Ramos (cell line): ENCODE measurements around the gene MAPK1IP1L.
"Not testable (repeated sequence)": the region's sequence is repeated elsewhere in the genome, so short reads cannot be mapped to it uniquely, and the experiment has no call there.

Source experiments
- in situ Hi-C: fragments of 300-500 bp; cut with MboI; formaldehyde crosslinking; loops from one replicate; pipeline ENCODE4 v1.14.3; 2022; ENCODE audit warnings: low sequenced_read_pairs; ENCODE audit not compliant: unreplicated experiment

Gene MAPK1IP1L

DNA sequence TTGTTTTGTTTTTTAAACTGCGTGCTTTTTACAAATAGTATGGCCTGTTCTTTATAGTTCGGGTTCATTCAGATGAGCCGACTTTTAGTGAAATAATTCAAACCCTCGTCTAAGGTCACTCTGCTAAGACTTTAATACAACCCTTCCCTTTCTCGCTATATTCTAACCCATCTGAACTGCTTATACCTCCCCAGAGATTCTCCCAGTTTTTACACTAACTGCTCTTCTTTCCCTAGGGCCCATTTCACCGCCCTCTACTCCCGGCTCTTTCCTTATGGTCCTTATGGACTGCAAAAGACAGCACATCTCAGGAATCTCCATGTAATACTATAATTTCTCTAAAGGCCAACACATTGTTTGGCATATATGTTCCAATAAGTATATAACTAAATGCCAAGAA lies 2.1 kb downstream of the MAPK1IP1L start:
- in situ Hi-C loops: no loop called here

DNA sequence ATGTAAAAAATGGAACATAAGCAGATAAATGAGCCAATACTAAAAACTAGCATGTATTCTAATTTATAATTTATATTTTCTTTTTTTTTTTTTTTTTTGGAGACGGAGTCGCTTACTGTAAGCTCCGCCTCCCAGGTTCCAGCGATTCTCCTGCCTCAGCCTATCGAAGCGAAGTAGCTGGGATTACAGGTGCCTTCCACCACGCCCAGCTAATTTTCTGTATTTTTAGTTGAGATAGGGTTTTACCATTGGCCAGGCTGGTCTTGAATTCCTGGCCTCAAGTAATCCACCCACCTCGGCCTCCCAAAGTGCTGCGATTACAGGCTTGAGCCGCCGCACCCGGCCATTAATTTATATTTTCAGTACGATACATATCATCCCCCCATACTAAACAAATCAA lies 2.7 kb downstream of the MAPK1IP1L start:
- in situ Hi-C loops: no loop called here

DNA sequence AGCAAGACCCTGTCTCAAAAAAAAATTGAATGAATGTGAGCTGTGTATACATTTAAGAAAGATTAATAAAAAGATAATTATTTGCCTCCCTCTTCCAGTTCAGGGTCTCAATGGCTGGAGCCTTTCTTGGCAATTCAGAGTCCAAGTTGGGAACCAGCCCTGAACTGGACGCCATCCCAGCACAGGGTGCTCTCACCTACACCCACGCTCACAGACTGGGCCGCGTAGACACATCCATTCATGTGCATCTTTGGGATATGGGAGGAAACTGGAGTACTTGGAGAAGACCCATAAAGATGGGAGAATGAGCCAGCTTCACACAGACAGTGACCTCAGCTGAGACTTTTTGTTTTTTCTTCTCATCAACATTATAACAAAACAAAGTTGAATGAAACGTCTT lies 6.5 kb downstream of the MAPK1IP1L start:
- in situ Hi-C loops: no loop called here

DNA sequence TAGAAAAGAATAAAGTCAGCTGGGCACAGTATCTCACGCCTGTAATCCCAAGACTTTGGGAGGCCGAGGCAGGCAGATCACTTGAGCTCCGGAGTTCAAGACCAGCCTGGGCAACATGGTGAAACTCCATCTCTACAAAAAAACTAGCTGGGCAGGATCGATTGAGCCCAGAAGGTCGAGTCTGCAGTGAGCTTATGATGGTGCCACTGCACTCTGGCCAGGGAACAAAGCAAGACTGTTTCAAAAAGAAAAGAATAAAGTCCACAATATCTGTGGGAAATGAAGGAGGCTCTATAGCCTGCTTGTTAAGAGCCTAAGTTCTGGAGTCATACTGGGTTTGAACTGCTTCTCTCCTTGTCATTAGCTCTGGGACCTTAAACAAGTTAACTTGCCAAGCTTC lies 7.9 kb downstream of the MAPK1IP1L start:
- in situ Hi-C loops: no loop called here

DNA sequence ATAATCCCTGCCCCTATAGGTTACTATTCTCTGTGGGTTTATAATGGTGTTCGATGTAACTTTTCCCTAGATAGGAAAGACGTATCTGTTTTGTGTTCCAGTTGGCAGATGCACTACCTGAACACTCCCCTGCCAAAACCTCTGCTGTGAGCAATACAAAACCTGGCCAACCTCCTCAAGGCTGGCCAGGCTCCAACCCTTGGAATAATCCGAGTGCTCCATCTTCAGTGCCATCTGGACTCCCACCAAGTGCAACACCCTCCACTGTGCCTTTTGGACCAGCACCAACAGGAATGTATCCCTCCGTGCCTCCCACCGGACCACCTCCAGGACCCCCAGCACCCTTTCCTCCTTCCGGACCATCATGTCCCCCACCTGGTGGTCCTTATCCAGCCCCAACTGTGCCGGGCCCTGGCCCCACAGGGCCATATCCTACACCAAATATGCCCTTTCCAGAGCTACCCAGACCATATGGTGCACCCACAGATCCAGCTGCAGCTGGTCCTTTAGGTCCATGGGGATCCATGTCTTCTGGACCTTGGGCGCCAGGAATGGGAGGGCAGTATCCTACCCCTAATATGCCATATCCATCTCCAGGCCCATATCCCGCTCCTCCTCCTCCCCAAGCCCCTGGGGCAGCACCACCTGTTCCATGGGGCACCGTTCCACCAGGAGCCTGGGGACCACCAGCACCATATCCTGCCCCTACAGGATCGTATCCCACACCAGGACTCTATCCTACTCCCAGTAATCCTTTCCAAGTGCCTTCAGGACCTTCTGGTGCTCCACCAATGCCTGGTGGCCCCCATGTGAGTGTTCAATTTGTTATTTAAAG lies 11.3 kb downstream of the MAPK1IP1L start:
- in situ Hi-C loops: no loop called here

DNA sequence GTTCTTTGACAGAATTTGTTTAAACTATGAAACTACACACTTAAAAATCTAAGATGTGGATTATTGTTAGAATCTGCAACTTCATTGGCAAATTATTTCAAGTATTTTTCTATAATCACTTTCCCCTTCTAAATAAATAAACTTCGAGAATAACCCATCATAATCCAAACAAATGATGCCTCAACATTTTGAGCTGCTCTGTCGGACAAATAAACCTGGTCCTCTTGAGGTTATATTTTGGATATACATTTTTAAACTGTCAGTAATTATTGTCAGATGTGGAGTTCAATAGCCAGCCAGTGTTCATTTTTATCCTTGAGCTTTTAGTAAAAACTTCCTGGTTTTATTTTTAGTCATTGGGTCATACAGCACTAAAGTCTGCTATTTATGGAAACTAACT lies 13.4 kb downstream of the MAPK1IP1L start:
- in situ Hi-C loops: not testable (repeated sequence)

DNA sequence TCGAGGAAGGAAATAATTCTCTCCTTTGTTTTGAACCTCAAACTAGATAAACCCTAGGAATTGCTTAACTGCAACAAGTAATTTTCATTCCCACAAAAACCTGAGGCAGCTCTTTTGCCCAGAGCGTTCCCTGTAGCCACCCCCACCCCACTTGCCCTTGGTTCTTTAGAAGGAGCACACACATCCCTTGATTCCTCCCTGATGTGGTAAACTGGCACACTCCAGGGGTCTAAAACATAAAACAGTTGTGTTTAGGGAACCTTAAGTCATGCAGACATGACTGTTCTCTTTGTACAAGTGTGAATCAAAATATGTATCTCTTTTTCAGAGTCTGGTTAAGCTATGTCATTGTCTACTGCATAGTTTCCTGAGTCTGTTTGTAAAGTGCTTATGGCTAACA lies 14.0 kb downstream of the MAPK1IP1L start:
- in situ Hi-C loops: no loop called here

DNA sequence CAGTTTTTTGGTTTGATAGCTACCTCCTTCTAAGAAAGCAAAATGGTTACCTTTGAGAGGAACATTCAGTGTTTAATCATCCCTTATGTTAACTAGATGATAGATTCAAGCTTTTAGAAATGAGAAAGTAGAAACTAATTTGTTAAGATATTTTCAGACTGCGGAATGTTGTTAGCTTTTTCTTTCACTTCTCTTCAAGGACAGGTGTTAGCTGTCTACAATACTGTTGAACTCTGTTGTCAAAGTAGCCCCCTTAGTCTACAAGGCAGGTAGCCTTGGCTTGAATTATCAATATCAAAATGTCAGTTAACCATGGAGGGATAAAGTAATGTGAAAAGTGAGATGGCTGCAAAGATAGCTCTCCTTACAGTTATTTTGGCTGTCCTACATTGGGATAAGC lies 14.8 kb downstream of the MAPK1IP1L start:
- in situ Hi-C loops: no loop called here

DNA sequence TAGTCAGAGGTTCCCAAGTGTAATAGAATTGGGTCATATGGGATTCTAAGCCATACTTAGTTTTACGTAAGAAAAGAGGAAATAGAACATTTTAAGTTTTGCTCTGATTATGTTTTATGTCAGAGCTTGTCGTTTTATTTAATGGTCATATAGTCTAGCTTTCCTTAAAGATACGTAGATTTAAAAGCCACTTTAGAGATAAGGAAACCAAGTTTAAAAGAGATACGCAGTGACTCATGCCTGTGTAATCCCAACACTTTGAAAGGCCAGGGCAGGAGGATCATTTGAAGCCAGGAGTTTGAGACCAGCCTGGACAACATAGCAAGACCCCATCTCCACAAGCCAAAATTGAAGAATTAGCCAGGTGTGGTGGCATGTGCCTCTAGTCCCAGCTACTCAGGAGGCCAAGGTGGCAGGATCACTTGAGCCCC lies 19.5 kb downstream of the MAPK1IP1L start:
- in situ Hi-C loops: no loop called here

DNA sequence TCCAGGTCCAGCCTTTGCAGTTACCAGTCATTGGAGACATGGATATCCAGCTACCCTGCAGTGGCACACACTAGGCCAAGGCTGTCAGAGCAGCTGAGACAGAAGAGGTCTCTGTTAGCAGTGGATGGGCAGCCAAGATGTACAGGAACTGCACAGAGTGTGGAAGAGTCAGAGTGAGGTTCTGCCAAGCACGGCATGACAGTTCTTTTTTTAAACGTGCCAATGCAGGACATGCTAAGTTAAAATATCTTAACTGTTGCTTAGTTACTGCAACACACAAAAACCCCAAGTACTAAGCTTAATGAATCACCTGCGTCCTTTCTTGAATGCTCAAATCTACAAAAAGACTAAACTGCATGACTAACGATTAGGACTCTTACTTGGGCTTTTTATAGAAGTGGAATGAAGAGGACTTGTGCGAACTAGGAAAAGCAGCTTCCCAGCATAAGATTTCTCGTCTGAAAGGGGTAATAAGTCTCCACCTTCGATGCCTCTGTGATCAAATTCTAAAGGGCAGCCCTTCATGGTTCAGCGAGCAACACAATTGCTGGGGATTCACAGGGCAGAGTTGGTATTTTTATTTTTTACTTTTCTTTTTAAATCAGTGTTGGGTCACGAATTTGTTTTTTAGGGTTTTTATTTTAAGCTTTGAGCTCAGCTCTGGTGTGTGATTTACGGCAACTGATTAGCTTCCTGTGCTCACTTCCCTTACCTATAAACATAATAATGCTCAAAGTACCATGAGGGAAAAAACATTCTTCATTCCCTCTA lies 20.6 kb downstream of the MAPK1IP1L start:
- in situ Hi-C loops: no loop called here

DNA sequence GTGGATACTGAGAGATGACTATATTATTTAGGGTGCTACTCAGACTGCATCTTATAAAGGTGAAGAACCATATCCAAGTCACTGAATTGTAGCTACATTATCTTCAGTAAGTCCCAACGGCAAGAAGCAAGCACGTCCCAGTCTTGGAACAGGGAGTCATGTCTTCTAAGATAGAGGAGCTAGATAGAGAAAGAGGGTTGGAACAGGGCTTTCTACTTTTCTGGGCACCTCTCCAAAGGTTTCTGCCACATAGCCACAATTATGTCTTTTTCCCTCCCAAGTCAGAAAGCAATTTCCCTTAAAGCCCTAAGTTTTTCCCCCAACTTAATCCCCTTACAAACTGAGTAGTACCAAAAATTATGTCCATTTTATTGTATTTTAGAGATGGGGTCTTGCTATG lies 22.4 kb downstream of the MAPK1IP1L start:
- in situ Hi-C loops: no loop called here

DNA sequence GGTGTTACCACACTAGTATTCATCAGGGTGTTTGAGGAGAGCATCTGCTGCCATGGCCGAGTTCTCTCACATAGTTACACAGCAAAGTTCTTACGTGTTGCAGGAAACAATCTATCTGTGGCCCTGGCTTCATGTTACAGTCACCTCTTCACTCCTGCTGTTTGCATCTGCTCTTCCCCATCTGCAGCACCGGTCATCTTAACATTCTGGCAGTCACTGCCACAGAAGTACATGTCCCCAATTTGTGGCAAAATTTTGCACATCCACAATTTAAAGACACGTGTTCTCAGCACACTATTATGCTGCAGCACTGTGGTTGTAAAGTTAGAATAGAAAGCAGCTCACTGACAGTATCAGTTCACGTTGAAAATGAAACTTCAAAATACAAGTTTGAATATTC lies 23.2 kb downstream of the MAPK1IP1L start:
- in situ Hi-C loops: no loop called here

DNA sequence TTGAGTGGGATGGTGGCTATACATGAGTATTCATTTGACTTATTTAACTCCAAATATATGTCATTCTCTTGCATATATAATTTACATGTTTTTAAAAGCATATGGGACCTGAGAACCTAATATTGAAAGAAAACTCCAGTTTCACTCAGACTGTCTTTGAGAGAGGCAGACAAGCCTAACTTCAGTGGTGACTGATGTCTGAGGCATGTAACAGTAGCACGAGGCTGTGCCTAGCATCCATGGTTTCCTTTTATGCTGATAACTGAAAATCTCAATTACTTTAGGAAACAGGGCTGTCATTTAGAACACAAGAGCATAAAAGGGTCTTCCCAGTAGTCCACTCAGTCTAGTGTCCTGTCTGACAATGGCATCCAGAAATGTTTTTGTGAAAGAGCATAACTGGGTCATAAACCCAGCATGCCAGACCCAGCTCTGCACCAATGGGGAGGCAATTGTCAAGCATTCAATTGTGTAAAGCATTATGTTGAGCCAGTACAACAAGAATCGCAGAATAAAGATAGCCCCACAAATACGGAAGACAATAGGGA lies 24.3 kb downstream of the MAPK1IP1L start:
- in situ Hi-C loops: no loop called here

DNA sequence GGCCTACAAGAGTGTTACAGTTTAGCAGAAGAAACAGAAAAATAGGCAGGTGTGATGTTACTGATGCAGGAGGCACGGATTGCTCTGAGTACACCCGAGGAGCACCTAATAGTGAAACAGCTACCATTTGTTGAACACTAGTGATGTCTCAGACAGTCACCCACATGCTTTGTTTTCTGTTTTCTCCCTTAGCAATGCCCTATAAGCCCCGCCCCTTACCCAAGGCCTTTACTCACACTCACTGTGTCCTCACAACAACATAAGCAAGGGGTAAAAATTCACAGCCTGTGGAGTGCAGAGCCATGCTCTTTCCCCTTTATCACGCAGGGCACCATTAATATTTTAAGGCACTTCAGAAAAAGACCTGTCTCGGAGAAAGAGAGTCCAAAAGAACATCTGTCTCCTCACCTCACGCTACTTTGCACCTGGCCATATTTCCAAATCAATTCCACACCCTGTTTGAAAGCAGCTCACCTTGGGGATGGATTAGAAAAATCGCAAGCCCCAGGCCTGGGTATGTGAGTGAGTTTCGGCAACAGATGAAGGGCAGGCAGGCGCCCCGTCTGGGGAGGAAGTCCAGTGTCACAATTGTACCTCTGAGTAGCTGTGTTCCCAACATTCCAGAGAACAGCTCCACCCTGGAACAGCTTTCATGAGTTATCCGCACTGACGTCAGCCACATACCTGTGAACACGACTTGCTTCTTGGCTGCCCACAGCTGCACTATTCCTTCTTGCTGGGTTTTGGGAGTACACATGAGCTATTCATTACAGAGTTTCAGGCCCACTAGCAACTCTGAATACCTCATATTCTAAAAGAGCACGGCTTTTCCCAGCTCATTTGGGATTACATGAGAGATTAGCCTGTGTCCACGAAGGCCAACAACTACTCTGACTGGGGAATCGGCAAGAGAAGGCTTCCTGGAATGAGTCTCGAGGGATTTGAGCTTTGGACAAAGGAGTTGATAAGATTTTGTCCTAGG lies 26.0 kb downstream of the MAPK1IP1L start:
- in situ Hi-C loops: no loop called here

DNA sequence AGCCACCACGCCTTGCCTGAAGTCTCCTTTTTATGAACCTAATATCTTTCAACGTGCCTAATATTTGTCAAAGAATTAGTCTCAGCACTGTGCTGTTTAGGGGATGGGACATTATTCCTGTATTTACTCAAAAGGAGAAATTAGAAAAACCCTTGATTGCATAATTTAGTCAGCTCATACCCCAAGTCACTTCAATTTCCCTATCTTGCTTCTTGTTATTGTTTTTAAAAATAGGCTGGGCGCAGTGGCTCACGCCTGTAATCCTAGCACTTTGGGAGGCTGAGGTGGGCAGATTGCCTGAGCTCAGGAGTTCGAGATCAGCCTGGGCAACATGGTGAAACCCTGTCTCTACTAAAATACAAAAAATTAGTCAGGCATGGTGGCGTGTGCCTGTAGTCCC lies 28.5 kb downstream of the MAPK1IP1L start:
- in situ Hi-C loops: not testable (repeated sequence)

DNA sequence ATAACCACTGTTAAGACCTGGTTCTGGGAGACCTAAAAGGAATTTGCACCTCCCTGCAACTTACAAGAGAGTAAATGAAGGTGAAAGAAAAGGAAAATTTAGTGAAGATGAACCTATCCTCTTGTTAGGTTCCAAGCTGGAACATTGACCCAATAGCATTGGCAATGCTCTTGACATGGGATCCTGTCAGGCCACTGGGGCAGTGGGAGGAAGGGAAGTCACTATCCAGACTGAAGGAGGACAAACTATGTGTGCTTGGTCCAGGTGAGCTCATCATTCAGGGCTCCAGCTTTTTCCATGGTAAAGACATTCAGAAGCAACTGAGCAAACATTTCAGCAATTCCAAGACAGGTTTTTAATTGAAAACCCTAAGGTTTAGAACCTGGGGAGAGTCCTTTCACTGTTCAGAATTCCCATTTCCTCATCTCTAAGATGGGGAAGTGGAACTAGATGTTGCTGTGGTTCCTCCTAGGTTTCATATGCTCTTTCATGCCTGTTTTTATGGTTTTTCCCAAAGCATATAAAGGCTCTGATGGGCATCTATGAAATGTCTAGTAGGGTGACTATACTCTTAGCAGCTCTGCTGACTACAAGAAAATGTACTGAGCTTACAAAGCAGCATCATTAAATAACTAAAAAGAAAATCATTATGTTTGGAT lies 33.1 kb downstream of the MAPK1IP1L start:
- in situ Hi-C loops: no loop called here

DNA sequence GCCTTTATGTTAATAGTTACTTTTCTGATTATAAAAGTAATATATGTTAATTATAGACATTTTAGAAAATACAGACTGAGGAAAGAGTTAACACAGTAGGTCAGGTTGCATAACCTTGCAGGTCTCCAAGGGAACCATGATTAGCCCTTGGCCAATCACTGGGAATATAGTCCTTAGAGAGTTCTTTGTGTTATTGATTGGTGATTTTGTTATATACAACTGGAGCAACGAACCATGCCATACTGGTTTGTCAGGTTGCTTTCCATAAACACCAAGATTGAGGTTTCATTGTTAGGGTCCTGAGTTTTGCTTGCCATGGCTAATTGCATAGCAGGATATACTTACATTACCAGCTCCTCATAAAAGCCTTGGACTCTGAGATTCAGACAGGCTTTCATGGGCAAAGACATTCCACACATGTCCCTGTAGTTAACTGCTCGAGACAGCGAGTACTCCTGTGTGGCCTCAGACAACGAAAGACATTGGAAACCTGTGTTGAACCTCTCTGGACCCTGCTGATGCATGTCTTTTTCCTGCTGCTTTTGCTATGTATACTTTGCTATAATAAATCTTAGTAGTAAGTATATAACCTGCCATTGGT lies 33.7 kb downstream of the MAPK1IP1L start:
- in situ Hi-C loops: no loop called here

DNA sequence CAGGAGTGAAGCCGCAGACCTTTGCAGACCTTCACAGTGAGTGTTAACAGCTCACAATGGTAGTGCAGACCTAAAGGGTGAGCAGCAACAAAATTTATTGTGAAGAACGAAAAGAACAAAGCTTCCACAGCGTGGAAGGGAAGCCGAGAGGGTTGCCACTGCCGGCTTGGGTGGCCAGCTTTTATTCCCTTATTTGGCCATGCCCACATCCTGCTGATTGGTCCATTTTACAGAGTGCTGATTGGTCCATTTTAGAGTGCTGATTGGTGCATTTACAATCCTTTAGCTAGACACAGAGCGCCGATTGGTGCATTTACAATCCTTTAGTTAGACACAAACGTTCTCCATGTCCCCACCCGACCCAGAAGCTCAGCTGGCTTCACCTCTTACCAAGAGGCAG lies 35.5 kb downstream of the MAPK1IP1L start:
- in situ Hi-C loops: no loop called here

DNA sequence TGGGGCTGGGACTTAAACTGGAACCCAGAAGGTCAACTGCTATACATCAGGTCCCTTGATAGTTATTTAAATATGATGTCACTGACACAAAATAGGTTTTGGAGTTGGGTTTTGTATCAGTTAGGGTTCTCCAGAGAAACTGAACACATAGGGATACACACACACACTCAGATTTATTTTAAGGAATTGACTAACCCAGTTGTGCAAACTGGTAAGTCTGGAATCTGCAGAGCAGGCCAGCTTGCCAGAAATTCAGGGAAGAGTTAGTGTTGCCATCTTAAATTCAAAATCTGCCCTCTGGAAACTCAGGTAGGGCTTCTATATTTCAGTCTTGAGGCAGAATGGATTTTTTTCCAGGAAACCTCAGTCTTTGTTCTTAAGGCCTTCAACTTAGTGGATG lies 36.9 kb downstream of the MAPK1IP1L start:
- in situ Hi-C loops: no loop called here
